ENCODE results near the gene MNT.
A peak's percentile ranks its signal among the peaks of the same experiment; 100 is the strongest.

MNT gene

GRCh38 chr17:2414446-2415064, 13.7 kb upstream of the MNT start:
- no peak for DNase-seq

- DNase-seq, result no peak
Observed at GRCh38 chr17:2412561-2413021, 11.7 kb upstream of the MNT start.

- no peak for DNase-seq
Observed at GRCh38 chr17:2410951-2411350, 10.1 kb upstream of the MNT start.

GRCh38 chr17:2406903-2407790, 6.3 kb upstream of the MNT start:
- DNase-seq, result no peak

DNA sequence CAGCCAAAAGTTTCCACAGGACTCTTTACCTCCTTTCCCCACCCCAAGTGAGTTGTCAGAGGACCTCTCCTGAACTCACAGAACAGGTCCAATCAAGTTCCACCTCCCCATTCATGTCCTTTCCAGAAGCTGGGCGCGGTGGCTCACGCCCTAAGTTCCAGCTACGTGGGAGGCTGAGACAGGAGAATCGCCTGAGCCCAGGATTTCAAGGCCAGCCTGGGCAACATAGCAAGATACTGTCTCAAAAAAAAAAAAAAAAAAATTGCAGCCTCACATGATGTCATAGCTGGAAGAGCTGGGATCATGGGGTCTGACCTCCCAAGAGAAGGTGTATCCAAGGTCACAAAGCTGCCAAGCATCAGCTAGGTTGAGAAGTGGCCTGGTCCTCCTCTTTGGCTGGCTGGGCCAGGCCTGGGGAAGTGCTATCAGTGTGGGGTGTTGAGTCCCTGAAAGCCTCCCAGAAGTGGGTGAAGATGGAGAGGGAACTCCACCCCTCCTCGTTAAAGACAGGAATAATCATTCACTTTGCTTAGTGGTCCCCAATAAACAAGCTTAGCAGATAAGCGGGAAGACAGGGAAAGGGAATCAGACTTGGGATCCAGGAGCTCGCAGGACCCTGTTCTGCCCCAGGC, 5.5 kb upstream of the MNT start:
- no peak for DNase-seq

DNA sequence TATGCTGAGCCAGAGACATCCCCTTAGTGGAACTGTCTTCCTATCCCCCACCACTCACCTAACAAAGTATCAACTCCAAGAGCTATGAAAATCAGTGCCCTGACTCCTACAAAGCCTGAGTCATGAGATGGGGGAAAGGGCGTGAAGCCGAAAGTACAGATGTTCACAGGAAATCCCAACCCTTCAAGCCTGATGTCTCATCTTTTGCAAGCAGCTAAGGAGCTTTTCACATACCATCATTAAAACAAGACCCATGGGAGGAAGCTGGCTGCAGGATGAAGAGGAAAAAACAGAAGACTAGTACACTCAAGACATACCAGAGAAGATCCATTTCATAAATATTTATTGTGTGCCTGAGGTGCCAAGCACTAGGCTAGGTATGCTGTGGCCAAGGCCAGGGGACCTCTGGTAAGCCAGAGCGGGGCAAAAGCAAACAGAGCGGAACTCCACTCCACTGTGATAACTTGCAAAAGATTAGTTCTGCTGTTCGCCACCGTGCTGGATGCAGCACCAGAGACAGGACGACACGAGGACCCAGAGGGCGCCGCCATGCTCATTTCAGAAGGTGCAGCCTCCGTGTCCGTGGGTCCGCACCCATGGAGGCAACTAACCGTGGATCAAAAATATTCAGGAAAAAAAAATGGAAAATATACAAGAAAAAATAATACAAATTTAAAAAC, 4.5 kb upstream of the MNT start:
- no peak for DNase-seq

- no peak for DNase-seq
Observed at GRCh38 chr17:2403044-2403443, 2.2 kb upstream of the MNT start.

- DNase-seq, result no peak
Observed at GRCh38 chr17:2402544-2402943, 1.7 kb upstream of the MNT start.

- DNase-seq, result peak; percentile 100
Observed at GRCh38 chr17:2401426-2402221, 764 bp upstream of the MNT start.

DNA sequence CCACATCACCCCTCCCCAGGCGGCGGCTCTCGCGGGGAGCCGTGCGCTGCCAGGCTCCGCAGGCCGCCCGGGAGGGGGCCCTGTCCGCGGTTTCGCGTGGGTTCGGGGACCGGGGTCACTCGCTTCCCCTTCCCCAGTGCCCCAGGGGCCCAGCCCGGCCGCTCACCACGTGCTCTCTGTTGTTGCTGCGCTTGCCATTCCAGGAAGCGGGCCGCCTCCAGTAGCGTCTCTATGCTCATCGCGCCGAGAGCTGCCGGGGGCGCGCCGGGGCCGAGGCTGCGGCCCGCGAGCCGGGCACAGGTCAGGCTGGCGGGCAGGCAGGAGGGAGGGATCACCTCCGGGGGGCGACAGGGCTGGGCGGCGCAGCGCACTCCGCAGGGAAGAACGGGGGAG, 390 bp downstream of the MNT start:
- DNase-seq, result peak; percentile 76

- peak; percentile 97 for DNase-seq
Observed at GRCh38 chr17:2399572-2400473, 1.0 kb downstream of the MNT start.

- DNase-seq, result peak; percentile 86
Observed at GRCh38 chr17:2398655-2399571, 1.9 kb downstream of the MNT start.

DNA sequence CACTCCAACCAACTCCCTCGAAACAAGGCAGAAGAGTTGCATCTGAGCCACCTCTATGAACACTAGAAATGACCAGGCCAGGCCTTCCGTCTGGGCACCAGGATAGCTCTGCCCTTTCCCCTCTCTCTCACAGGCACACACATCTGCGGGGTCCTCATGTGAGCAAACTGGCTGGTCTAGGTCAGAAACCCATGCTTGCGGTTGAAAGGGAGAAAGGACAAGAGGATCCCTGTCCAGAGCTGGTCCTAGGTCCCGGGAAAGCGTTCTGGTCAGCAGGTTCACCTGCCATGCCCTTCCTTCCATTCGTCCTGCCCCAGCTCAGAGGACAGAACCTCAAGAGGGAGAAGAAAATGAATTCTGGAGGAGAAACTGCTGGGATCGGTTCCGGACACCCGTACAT, 2.7 kb downstream of the MNT start:
- DNase-seq, result no peak

DNA sequence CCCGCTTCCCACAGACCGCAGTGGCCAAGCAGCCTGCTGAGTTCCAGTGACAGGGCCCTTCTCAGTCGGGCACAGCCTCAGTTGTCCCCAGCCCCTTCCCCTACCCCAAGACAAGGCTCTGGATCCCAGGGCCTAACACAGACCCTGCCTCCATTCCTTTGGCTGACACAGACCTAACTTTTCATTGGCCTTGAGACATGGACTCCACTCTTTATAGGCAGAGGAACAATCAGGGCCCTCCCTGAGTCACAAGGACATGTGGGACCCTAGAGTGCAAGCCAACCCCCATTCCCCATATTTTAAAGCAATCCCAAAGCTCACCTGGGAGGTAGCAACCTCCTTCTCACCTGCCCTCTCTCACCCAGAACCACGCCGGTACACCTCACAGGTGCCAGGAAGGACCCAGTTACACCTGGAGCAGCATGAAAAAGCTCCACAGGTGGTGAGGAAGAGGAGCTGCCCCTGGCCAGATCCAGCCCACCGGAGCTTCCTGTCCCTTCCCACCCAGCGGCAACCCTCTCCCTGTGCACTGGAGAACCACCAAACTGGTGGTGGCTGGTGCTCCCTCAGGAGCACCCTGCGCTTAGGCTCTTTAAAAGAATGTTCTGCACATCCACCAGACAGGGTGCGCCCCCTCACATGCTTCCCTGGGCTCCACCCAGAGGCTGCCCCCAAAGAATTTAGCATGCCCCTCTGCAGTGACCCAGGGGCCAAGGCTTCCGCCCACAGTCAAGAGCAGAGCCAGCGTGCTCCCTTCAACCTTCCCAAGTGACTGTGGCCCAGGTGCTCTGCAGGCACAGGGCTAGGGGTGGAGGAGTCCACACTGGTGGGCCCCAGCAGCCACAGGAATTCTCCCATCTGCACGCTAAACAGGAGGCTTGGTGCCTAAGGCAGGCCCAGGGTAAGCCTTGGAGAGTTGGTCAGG, 3.4 kb downstream of the MNT start:
- DNase-seq, result no peak

GRCh38 chr17:2396568-2397246, 4.2 kb downstream of the MNT start:
- peak; percentile 95 for DNase-seq

DNA sequence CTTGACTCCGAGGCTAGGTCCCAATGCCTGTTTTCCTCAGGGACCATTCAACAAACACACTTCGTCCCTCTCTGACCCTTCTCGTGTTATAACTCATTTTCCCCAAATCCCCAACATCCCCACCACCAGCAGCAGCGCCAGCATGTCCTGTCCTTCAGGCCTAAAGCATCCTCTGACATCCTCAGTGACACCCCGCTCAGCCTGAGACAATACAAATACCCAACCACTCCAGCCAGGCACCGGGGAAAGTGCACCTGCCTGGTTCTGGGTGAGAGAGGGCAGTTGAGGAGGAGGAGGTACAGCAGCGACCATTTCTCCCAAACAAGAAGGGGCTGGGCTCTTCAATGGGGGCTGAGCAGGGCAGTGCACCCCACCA, 4.7 kb downstream of the MNT start:
- no peak for DNase-seq

DNA sequence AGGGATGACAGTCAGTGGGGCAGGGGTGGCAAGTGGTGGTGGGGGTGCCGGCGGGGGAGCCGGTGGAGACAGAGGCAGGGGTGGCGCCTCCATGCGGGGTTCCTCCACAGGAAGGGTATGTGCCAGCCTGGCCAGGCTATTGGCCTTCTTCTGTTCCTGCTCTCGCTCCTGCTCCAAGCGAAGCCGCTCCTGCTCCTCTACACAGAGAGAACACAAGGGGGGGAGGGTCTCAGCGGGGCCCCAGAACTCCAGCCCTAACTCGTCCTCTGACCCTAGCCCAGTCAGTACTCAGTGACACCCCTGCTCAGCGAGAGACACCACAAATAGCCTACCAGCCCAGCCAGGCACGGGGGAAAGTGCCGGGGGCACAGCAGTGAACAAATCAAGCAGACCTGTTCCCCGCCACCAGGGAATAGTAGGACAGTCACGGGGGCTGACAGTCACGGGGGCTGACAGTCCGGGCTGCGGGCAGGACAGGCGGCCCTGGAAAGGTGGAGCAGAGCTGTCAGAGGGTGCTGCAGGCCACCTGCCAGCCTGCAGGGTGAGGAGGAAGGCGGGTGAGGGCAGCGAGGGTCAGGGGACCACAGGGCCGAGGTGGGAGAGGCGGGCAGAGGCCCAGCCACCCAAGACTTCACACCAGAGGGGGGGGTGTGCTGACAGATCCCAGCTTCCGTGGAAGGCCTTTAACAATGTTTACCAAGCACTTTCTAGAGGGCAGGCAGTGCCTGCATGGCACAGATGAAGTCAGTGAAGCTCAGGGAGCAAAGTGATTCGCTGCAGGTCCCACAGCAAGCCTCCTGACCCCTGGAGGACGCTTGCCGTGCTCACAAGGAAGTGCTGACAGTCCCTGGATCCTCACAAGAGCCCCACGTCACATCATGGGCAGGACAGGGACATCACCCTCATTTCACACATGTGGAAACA, 5.3 kb downstream of the MNT start:
- DNase-seq, result no peak
